ENCODE measurements around the gene FKBP1A. TPM values are rescaled to one million over a fixed set of nuclear protein-coding genes. Genes with fewer than 3 reads are reported as not detected.

FKBP1A gene
- total RNA-seq, 4 donors from 2014 or later = 76.2 to 132 (median 102) TPM

DNA sequence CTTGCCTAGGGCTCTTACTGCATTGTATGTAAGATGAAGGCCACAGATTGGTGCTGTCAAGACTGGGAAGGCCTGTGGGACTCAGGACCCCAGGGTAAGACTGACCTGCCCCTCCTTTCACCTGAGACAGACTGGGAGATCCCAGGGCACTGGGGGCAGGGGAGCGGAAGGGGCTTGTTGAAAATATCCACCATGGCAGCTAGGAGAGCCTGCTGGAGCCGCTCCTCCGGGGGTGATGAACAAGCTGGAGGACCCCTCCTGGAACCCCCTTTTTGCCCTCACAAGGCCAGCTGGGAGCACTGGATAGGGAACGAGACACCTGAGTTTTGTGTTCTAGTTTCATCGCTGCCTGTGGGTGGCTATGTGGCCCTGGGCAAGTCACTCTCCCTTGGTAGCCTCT is 54.8 kb downstream of the FKBP1A start:
- Histone ChIP-seq H3K4me3 (no peak overlapping the region), H3K36me3 (peaks cover 0 to 12% (median 0%) of the 10 kb centered on the region in 3 donors), H3K4me1 (peaks cover 10 to 44% (median 19%) of the 10 kb centered on the region in 3 donors), H3K27me3 (no peaks in the 10 kb centered on the region), H3K27ac (peak overlapping the region in 2 of 4 donors; percentile 76 to 77), H3K9me3 (no peaks in the 10 kb centered on the region)
- 90 to 93% methylated on average over 3 of the region's 5 CpGs for WGBS, 2 donors
- intact Hi-C loops (cut with DNase I) = no loop called here
- TF ChIP-seq POLR2A (IDR thresholded peaks at IDR 0.05) = no peak
- TF ChIP-seq, protein P1, sequence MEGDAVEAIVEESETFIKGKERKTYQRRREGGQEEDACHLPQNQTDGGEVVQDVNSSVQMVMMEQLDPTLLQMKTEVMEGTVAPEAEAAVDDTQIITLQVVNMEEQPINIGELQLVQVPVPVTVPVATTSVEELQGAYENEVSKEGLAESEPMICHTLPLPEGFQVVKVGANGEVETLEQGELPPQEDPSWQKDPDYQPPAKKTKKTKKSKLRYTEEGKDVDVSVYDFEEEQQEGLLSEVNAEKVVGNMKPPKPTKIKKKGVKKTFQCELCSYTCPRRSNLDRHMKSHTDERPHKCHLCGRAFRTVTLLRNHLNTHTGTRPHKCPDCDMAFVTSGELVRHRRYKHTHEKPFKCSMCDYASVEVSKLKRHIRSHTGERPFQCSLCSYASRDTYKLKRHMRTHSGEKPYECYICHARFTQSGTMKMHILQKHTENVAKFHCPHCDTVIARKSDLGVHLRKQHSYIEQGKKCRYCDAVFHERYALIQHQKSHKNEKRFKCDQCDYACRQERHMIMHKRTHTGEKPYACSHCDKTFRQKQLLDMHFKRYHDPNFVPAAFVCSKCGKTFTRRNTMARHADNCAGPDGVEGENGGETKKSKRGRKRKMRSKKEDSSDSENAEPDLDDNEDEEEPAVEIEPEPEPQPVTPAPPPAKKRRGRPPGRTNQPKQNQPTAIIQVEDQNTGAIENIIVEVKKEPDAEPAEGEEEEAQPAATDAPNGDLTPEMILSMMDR (IDR thresholded peaks at IDR 0.05) = no peak
- DNase-seq = no peak

DNA sequence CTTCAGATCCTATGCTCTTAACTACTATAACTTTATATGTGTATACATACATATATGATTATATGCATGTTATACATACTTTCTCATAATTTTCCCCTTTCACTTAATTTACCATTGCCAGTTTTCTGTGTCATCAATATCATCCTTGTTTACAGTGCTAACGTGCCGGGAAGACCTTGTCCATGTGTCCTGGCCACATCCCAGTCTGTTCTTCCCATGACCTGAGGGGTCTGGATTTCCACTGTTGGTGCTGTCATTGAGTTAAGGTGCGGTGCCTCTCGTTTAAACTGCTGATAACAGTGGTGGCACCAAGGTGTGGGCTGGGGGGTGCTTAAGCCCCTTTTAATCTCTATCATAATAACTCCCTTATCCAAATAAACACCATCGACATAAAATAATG is 55.4 kb downstream of the FKBP1A start:
- peak overlapping the region in 3 of 4 donors; percentile 61 to 77 (median 76) for H3K27ac ChIP-seq
- no peaks in the 10 kb centered on the region for H3K27me3 ChIP-seq
- no peaks in the 10 kb centered on the region for H3K9me3 ChIP-seq
- intact Hi-C loops (cut with DNase I) = no loop called here
- peaks cover 10 to 51% (median 19%) of the 10 kb centered on the region in 3 donors for H3K4me1 ChIP-seq
- WGBS, 2 donors = 32 to 40% methylated on average over 4 to 5 of the region's 5 CpGs
- no peak overlapping the region for H3K4me3 ChIP-seq
- TF ChIP-seq POLR2A (IDR thresholded peaks at IDR 0.05) = no peak
- TF ChIP-seq, protein P1 (IDR thresholded peaks at IDR 0.05) = no peak
- peaks cover 0 to 18% (median 0%) of the 10 kb centered on the region in 3 donors for H3K36me3 ChIP-seq
- DNase-seq = no peak

DNA sequence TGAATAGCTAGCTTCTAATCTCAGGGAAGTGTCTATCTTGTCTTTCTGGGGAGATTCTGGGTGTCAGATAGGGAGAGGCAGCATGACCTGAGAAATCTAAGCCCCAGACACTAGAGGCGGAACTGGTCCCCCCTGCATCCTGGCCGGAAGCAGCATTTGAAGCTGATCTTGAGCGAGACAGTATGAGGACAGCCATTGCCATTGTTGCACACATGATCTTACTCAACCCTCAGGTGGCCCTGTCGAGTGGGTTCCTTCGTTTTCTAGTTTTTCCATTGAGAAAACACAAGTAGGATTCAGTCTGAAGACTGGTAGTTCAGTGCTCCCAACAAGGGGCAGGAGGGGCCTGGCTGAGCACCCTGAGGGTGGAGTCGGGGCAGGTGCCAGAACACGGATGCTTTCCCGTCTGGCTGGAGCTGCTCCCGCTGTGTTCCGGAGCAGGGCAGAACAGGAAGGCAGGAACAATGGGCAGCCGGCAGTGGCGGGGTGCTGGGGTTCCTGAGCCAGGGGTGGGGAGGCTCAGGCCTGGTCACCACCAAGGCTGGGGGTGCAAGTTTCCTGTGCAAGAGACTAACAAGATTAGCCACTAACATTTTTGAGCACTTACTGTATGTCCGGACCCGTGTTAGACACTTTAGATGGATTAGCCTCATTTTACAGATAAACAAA is 56.0 kb downstream of the FKBP1A start:
- Histone ChIP-seq H3K27me3 (no peaks in the 10 kb centered on the region), H3K4me3 (peak overlapping the region in 1 of 4 donors; percentile 29), H3K27ac (peak overlapping the region; percentile 34 to 77 (median 68)), H3K9me3 (no peaks in the 10 kb centered on the region), H3K4me1 (peaks cover 10 to 52% (median 19%) of the 10 kb centered on the region in 3 donors), H3K36me3 (peaks cover 0 to 22% (median 0%) of the 10 kb centered on the region in 3 donors)
- 13 to 21% methylated on average over 3 to 7 of the region's 14 CpGs for WGBS, 2 donors
- intact Hi-C loops (cut with DNase I) = no loop called here
- no peak for DNase-seq
- no peak for TF ChIP-seq POLR2A (IDR thresholded peaks at IDR 0.05)
- TF ChIP-seq, protein P1 (IDR thresholded peaks at IDR 0.05) = no peak

GRCh38 chr20:1335961-1336698 is 56.7 kb downstream of the FKBP1A start:
- intact Hi-C loops (cut with DNase I) = no loop called here
- H3K4me3 ChIP-seq = no peak overlapping the region
- H3K27ac ChIP-seq = peak overlapping the region; percentile 34 to 77 (median 68)
- peaks cover 11 to 59% (median 19%) of the 10 kb centered on the region in 3 donors for H3K4me1 ChIP-seq
- no peak for DNase-seq
- 37 to 76% methylated on average over 4 to 5 of the region's 6 CpGs for WGBS, 2 donors
- H3K9me3 ChIP-seq = no peaks in the 10 kb centered on the region
- H3K36me3 ChIP-seq = peaks cover 0 to 22% (median 0%) of the 10 kb centered on the region in 3 donors
- no peaks in the 10 kb centered on the region for H3K27me3 ChIP-seq
- TF ChIP-seq POLR2A (IDR thresholded peaks at IDR 0.05) = no peak

DNA sequence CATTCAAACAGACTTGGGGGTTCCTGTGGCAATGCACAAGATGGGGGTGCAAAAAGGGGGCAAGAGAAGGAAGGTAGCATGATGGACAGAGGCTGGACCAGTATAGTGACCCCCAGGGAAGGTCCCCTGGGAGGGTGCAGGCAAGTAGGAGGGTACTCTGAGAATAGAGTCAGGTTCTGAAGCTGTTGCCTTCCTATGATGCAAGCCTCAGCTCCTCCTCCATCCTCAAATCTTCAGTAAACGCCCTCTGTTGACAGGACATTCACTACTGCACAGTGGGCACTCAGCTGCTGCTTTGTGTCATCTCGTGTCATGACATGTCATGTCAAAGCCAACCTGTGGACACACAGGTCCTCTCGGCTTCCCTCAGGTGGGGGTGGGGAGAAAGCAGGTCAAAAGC is 58.1 kb downstream of the FKBP1A start:
- TF ChIP-seq, protein P1 (IDR thresholded peaks at IDR 0.05) = peak in 2 of 6 experiments; percentile 6 to 29
- no peak for TF ChIP-seq POLR2A (IDR thresholded peaks at IDR 0.05)
- H3K27me3 ChIP-seq = no peaks in the 10 kb centered on the region
- H3K27ac ChIP-seq = peak overlapping the region; percentile 61 to 77 (median 70)
- no peaks in the 10 kb centered on the region for H3K9me3 ChIP-seq
- DNase-seq = no peak
- H3K4me1 ChIP-seq = peaks cover 22 to 73% (median 32%) of the 10 kb centered on the region in 3 donors
- peak overlapping the region in 2 of 4 donors; percentile 12 to 19 for H3K4me3 ChIP-seq
- peaks cover 0 to 22% (median 0%) of the 10 kb centered on the region in 3 donors for H3K36me3 ChIP-seq
- intact Hi-C loops (cut with DNase I) = no loop called here
- 42 to 59% methylated on average over 2 to 3 of the region's 3 CpGs for WGBS, 2 donors
